Tracheal epithelial cell (primary cell): ENCODE data around the gene RECK. TPM values are rescaled to one million over a fixed set of nuclear protein-coding genes. Genes with fewer than 3 reads are reported as not detected.

Experiments
- total RNA-seq: library from RNA; depleted of rRNA; stranded (reverse); fragments of >200 nt; gene quantifications from 2 replicates; pipeline ENCODE4 v1.2.1, GENCODE V29; 2014

The RECK gene
- 0.64 and 1.7 TPM in 2 replicates for total RNA-seq

GRCh38 chr9:36036780-36037548 lies at the start of gene RECK:
Gene RECK, plus strand, starts transcription at chr9:36036913. Its CDS starts 86 bp downstream, at chr9:36036999.

GRCh38 chr9:36136272-36136893 lies 99.7 kb downstream of the RECK start, which contains the start of gene GLIPR2:
Gene GLIPR2, plus strand, starts transcription at chr9:36136733. Its CDS starts 46 bp downstream, at chr9:36136779.

GRCh38 chr9:36169166-36169565 lies 132.5 kb downstream of the RECK start, which contains the start of gene CCIN:
Gene CCIN, plus strand, starts transcription at chr9:36169388. Its CDS starts 115 bp downstream, at chr9:36169503.

Other genes with a start within 250 kb of the RECK start
- 8.7 and 12.4 TPM in 2 replicates for gene NPR2, start 245.3 kb upstream of the RECK start, total RNA-seq
- gene SPAG8, start 224.7 kb upstream of the RECK start, total RNA-seq: under 0.01 TPM in 1 of 2 replicates, not detected in the other
- 18.8 and 36.4 TPM in 2 replicates for gene HINT2, start 221.9 kb upstream of the RECK start, total RNA-seq
- gene FAM221B, start 208.2 kb upstream of the RECK start, total RNA-seq: not detected in 2 replicates
- 1.9 TPM in 2 replicates for gene TMEM8B, start 207.7 kb upstream of the RECK start, total RNA-seq
- not detected in 2 replicates for gene OR13J1, start 166.5 kb upstream of the RECK start, total RNA-seq
- gene HRCT1, start 130.7 kb upstream of the RECK start, total RNA-seq: 0.85 TPM in 1 of 2 replicates, not detected in the other
- not detected in 2 replicates for gene SPAAR, start 127.4 kb upstream of the RECK start, total RNA-seq
- gene OR2S2, start 78.8 kb upstream of the RECK start, total RNA-seq: not detected in 2 replicates
- under 0.01 and 14.5 TPM in 2 replicates for gene GLIPR2, start 99.8 kb downstream of the RECK start, total RNA-seq
- 1.4 TPM in 1 of 2 replicates, not detected in the other for gene CCIN, start 132.5 kb downstream of the RECK start, total RNA-seq
- 353 and 421 TPM in 2 replicates for gene CLTA, start 154.0 kb downstream of the RECK start, total RNA-seq
- gene GNE, start 221.5 kb downstream of the RECK start, total RNA-seq: 18.1 and 25.2 TPM in 2 replicates